DOHH2 (cell line): ENCODE measurements around the gene RNF215.

Experiments used
- CTCF ChIP-seq: fragments of 200-600 bp; sonication (generic); IDR thresholded peaks from one replicate; pipeline ENCODE4 v1.5.1; 2014; ENCODE audit warnings: antibody characterized with exemption, mild to moderate bottlenecking, low read depth, low read length; ENCODE audit not compliant: poor library complexity, severe bottlenecking
- EZH2phosphoT487 ChIP-seq: fragments of 200-600 bp; sonication (generic); IDR thresholded peaks from 2 replicates; pipeline ENCODE4 v1.6.1; 2017; ENCODE audit warnings: borderline replicate concordance, mild to moderate bottlenecking, antibody characterized with exemption, low read length, moderate library complexity, mixed read lengths

GRCh38 chr22:30340911-30341685 is 46.1 kb downstream of the RNF215 start:
- TF ChIP-seq CTCF (no peak), EZH2phosphoT487 (no peak)
